ENCODE measurements around the gene ADGRA1.
A peak's percentile ranks its signal among the peaks of the same experiment; 100 is the strongest.
"Not testable (repeated sequence)": the region's sequence is repeated elsewhere in the genome, so short reads cannot be mapped to it uniquely, and the experiment has no call there.

Gene ADGRA1

GRCh38 chr10:133087679-133088178 lies at the start of gene ADGRA1:
TSS of gene ADGRA1 (plus strand) at chr10:133087924. CDS start at chr10:133088910, 986 bp downstream.
- DNase-seq (ENCODE audit: low spot score), result no peak

- DNase-seq (ENCODE audit: low spot score), result no peak
These were observed 49.5 kb upstream of the ADGRA1 start for GRCh38 chr10:133038036-133038823.

GRCh38 chr10:133039107-133039802 lies 48.5 kb upstream of the ADGRA1 start:
- DNase-seq (ENCODE audit: low spot score), result no peak

GRCh38 chr10:133039803-133040165 lies 47.9 kb upstream of the ADGRA1 start:
- DNase-seq (ENCODE audit: low spot score), result no peak

GRCh38 chr10:133040198-133040597 lies 47.5 kb upstream of the ADGRA1 start:
- no peak for DNase-seq (ENCODE audit: low spot score)

GRCh38 chr10:133041101-133041500 lies 46.6 kb upstream of the ADGRA1 start:
- DNase-seq (ENCODE audit: low spot score), result no peak

- DNase-seq (ENCODE audit: low spot score), result peak; percentile 28
These were observed 45.7 kb upstream of the ADGRA1 start for GRCh38 chr10:133042061-133042460.

- no peak for DNase-seq (ENCODE audit: low spot score)
These were observed 44.9 kb upstream of the ADGRA1 start for GRCh38 chr10:133042816-133043215.

- DNase-seq (ENCODE audit: low spot score), result no peak
These were observed 44.0 kb upstream of the ADGRA1 start for GRCh38 chr10:133043541-133044225.

GRCh38 chr10:133044401-133044811 lies 43.3 kb upstream of the ADGRA1 start:
- no peak for DNase-seq (ENCODE audit: low spot score)

- no peak for DNase-seq (ENCODE audit: low spot score)
These were observed 42.0 kb upstream of the ADGRA1 start for GRCh38 chr10:133045556-133046389.

- no peak for DNase-seq (ENCODE audit: low spot score)
These were observed 41.3 kb upstream of the ADGRA1 start for GRCh38 chr10:133046390-133046765.

- no peak for DNase-seq (ENCODE audit: low spot score)
These were observed 40.1 kb upstream of the ADGRA1 start for GRCh38 chr10:133047526-133048123.

GRCh38 chr10:133048266-133048665 lies 39.5 kb upstream of the ADGRA1 start:
- DNase-seq (ENCODE audit: low spot score), result no peak

GRCh38 chr10:133048926-133049325 lies 38.8 kb upstream of the ADGRA1 start:
- no peak for DNase-seq (ENCODE audit: low spot score)

GRCh38 chr10:133049639-133050038 lies 38.1 kb upstream of the ADGRA1 start:
- DNase-seq (ENCODE audit: low spot score), result no peak

GRCh38 chr10:133050371-133050770 lies 37.4 kb upstream of the ADGRA1 start:
- DNase-seq (ENCODE audit: low spot score), result no peak

GRCh38 chr10:133052076-133052475 lies 35.6 kb upstream of the ADGRA1 start:
- DNase-seq (ENCODE audit: low spot score), result no peak

GRCh38 chr10:133053527-133054133 lies 34.1 kb upstream of the ADGRA1 start:
- not testable (repeated sequence) for DNase-seq (ENCODE audit: low spot score)

- DNase-seq (ENCODE audit: low spot score), result no peak
These were observed 32.3 kb upstream of the ADGRA1 start for GRCh38 chr10:133055470-133055869.

GRCh38 chr10:133056001-133056400 lies 31.7 kb upstream of the ADGRA1 start:
- no peak for DNase-seq (ENCODE audit: low spot score)

Measured in NAMALWA (cell line).